ENCODE results near the gene KRTAP12-2. TPM values are rescaled to one million over a fixed set of nuclear protein-coding genes. Genes with fewer than 3 reads are reported as not detected.

The KRTAP12-2 gene
- total RNA-seq, 2 donors from 2014 or later, result not detected

DNA sequence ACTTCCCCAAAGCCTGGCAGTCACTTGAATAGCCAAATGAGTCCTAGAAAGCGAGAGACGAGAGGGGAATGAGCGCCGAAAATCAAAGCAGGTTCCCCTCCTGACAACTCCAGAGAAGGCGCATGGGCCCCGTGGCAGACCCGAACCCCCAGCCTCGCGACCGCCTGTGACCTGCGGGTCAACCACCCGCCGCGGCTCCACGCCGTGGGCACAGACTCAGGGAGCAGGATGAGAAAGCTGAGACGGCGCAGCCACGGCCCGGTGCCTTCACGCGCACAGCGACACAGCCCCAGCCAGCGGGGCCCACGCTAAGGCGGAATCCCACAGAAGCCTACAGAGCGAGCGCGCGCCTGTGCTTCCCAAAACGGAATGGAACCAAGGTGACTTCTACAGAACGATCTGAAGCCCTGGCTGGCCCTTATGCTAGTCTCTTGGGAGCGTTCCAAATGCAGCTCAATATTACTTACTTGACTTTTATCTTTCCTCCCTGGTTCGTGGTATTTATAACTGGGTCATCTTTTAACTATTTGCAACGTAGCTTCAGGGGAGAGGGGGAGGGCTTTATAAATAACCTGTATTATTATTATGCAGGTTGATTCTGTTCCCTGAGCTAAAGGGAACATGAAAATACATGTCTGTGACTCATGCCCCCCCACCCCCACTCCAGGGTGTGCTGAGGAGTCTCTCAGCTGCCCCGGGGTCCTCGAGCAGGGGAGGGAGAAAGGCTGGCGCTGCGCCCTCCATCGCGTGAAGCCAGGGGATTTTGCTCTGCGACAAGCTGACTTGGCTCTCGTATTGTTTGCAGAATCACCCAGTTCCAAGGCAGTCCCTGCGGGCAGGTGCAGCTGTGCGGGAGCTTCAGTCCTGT, 42.9 kb upstream of the KRTAP12-2 start:
- H3K27ac ChIP-seq, result no peak overlapping the region
- H3K4me1 ChIP-seq, result peaks cover 13% of the 10 kb centered on the region
- H3K9me3 ChIP-seq, result no peaks in the 10 kb centered on the region
- no peak overlapping the region for H3K4me3 ChIP-seq
- WGBS, 2 donors, result 3 to 8% methylated on average over 27 to 45 of the region's 45 CpGs
- no peak for ATAC-seq
- no peaks in the 10 kb centered on the region for H3K36me3 ChIP-seq (replicated peaks in 1 of 2; ENCODE audit: insufficient read depth in 1 of 2, low read depth in 2 of 2)
- no peak for DNase-seq
- TF ChIP-seq, protein P1, sequence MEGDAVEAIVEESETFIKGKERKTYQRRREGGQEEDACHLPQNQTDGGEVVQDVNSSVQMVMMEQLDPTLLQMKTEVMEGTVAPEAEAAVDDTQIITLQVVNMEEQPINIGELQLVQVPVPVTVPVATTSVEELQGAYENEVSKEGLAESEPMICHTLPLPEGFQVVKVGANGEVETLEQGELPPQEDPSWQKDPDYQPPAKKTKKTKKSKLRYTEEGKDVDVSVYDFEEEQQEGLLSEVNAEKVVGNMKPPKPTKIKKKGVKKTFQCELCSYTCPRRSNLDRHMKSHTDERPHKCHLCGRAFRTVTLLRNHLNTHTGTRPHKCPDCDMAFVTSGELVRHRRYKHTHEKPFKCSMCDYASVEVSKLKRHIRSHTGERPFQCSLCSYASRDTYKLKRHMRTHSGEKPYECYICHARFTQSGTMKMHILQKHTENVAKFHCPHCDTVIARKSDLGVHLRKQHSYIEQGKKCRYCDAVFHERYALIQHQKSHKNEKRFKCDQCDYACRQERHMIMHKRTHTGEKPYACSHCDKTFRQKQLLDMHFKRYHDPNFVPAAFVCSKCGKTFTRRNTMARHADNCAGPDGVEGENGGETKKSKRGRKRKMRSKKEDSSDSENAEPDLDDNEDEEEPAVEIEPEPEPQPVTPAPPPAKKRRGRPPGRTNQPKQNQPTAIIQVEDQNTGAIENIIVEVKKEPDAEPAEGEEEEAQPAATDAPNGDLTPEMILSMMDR (IDR thresholded peaks at IDR 0.05), result no peak
- no peak for TF ChIP-seq POLR2A (IDR thresholded peaks at IDR 0.05)
- H3K27me3 ChIP-seq, result peaks cover 0 to 22% of the 10 kb centered on the region in 2 donors
- intact Hi-C loops (cut with DNase I), result no loop called here

DNA sequence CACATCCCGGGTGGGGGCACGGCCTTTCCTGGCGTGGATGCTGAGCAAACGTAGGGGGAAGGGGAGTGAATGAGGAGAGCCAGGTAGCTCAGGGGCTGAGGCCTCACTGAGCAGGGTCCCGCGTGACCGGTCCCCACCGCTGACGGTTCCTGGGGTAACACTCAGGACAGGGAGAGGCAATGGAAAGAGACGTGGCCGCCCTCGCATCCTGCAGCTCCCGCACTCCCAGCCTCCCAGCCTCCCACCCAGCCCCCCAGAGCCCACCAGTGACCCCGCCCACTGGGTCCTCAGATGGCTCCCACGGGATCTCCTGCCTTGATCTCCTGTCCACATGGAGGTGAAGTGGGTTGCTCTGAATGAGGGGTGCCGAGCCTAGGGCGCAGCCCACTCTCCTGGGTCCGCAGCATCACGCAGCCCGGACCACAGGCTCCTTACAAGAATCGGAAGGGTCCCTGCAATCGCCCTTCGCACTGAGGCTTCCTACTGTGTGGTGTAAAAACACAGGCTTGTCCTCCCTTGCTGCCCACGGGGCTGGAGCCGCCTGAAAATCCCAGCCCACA, 42.2 kb upstream of the KRTAP12-2 start:
- DNase-seq, result no peak
- intact Hi-C loops (cut with DNase I), result no loop called here
- Histone ChIP-seq H3K27me3 (peaks cover 0 to 22% of the 10 kb centered on the region in 2 donors), H3K36me3 (replicated peaks in 1 of 2; ENCODE audit: insufficient read depth in 1 of 2, low read depth in 2 of 2) (no peaks in the 10 kb centered on the region), H3K27ac (no peak overlapping the region), H3K4me3 (no peak overlapping the region), H3K4me1 (peaks cover 13% of the 10 kb centered on the region), H3K9me3 (no peaks in the 10 kb centered on the region)
- WGBS, 2 donors, result 18 to 36% methylated on average over 11 to 24 of the region's 25 CpGs
- no peak for ATAC-seq
- TF ChIP-seq, protein P1 (IDR thresholded peaks at IDR 0.05), result no peak
- TF ChIP-seq POLR2A (IDR thresholded peaks at IDR 0.05), result no peak

DNA sequence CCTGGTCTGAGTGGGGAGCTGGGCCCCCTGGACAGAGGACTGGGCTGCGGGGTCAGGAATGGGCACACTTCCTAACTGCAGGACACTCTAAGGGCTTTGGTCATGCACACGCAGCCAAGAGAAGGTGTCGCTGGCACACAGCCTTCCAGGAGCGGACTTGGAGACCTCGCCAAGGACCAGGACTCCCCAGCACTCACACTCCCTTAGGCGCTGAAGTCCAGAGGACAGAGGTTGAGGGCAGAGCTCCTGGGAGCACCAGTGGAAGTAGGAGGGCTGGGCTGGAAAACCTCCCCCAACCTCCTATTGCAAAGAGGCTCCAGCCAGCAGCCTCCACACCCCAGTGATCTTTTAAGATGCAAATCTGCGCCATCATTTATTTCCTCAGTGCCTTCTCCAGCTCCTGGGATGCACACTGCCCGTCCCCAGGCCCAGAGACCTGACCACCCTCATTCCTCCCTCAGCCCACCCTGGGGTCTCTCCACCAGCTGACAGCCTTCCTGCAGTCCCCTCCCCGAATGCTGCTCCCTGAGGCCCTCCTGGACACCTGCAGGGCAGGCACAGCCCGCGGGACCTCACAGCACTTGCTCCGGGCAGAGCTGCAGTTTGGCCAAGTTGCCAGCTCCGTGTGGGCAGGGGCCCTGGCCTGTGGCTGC, 41.6 kb upstream of the KRTAP12-2 start:
- Histone ChIP-seq H3K9me3 (no peaks in the 10 kb centered on the region), H3K27ac (no peak overlapping the region), H3K4me3 (no peak overlapping the region), H3K36me3 (replicated peaks in 1 of 2; ENCODE audit: insufficient read depth in 1 of 2, low read depth in 2 of 2) (no peaks in the 10 kb centered on the region), H3K27me3 (peaks cover 0 to 22% of the 10 kb centered on the region in 2 donors), H3K4me1 (peaks cover 13% of the 10 kb centered on the region)
- intact Hi-C loops (cut with DNase I), result no loop called here
- TF ChIP-seq, protein P1 (IDR thresholded peaks at IDR 0.05), result no peak
- TF ChIP-seq POLR2A (IDR thresholded peaks at IDR 0.05), result no peak
- no peak for ATAC-seq
- WGBS, 2 donors, result 17 to 25% methylated on average over 7 to 13 of the region's 13 CpGs
- DNase-seq, result no peak

DNA sequence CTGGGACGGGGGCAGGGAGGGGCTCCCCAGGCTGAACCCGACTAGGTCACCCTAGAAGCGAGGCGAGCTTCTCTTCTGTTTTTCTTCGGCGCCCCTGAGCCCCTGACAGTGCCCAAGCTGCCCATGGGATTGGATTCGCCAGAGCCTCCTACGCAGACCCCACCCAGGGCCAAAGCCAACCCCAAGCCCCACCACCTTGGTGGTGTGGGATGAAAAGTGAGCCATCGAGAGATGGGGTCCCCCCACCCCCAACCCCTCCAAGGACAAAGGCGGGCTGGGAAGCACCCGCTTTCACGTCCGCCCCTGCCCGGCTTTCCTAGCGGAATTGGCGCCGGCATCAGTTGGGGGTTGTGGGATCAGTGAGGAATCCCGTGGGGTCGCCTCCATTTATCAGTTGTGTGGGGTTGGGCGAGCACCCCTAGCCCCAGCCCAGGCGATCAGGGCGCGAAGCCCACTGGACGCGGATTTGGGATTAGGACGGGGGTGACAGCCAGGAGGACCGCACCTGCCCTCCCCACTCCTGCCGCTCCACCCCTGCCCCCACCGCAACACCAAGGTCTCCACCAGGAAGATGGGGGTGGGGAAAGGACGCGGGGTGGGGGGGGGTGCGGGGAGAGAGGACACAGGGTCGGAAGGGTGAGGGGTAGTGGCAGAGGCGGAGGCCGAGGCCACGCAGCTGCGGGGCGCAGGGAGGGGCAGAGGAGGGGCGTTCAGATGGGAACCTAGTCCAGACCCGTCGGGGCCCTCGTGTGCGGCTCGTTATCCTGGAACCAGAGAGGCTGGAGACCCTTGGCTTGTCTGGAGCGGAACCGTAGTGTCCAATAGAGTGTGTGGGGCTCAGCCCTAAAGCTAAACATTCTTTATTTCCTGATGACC, 40.2 kb upstream of the KRTAP12-2 start:
- intact Hi-C loops (cut with DNase I), result no loop called here
- DNase-seq (no peak), ATAC-seq (no peak)
- Histone ChIP-seq H3K4me3 (no peak overlapping the region), H3K27ac (no peak overlapping the region), H3K9me3 (no peaks in the 10 kb centered on the region), H3K36me3 (replicated peaks in 1 of 2; ENCODE audit: insufficient read depth in 1 of 2, low read depth in 2 of 2) (no peaks in the 10 kb centered on the region), H3K27me3 (peaks cover 0 to 16% of the 10 kb centered on the region in 2 donors), H3K4me1 (peaks cover 13% of the 10 kb centered on the region)
- 5 to 26% methylated on average over 23 to 45 of the region's 46 CpGs for WGBS, 2 donors
- no peak for TF ChIP-seq POLR2A (IDR thresholded peaks at IDR 0.05)
- TF ChIP-seq, protein P1 (IDR thresholded peaks at IDR 0.05), result no peak
